Caco-2 (cell line): ENCODE measurements around the gene CLDN20. TPM values are rescaled to one million over a fixed set of nuclear protein-coding genes. Genes with fewer than 3 reads are reported as not detected.
A peak's percentile ranks its signal among the peaks of the same experiment; 100 is the strongest.
"Not testable (repeated sequence)": the region's sequence is repeated elsewhere in the genome, so short reads cannot be mapped to it uniquely, and the experiment has no call there.

Experiments
- BruUV-seq: library from RNA; stranded (reverse); fragments of 400-500 nt; replicated peaks from 2 replicates; lab custom pipeline; 2021; lab: Mats Ljungman, UMichigan
- CTCF ChIA-PET: fragments of 300-600 bp; sonication (Branson Sonifier 250); formaldehyde crosslinking; loops from one replicate; lab custom pipeline; 2022; ENCODE audit warnings: antibody characterized with exemption; lab: Charles Lee
- POLR2A ChIA-PET: fragments of 300-600 bp; sonication (Branson Sonifier 250); formaldehyde crosslinking; loops from one replicate; lab custom pipeline; 2022; ENCODE audit warnings: antibody characterized with exemption; lab: Charles Lee
- DNase-seq, 2 experiments: peaks; one replicate each; pipeline versions ENCODE4 v3.0.0 to v3.0.0-alpha.2; 2020 to 2022
- H3K27me3 ChIP-seq: replicated peaks from 2 replicates; pipeline ENCODE4 v1.6.0; 2011; ENCODE audit warnings: low read length; ENCODE audit not compliant: control insufficient read depth, insufficient read depth
- H3K36me3 ChIP-seq: 2 replicates; pipeline ENCODE4 v1.5.1; 2011; ENCODE audit warnings: low read length; ENCODE audit not compliant: control insufficient read depth, insufficient read depth
- H3K4me1 ChIP-seq: fragments of 250-450 bp; sonication (Bioruptor Pico); 2 replicates; pipeline ENCODE4 v1.5.1; 2020; ENCODE audit warnings: mild to moderate bottlenecking
- H3K4me3 ChIP-seq: 2 replicates; pipeline ENCODE4 v1.5.1; 2011; ENCODE audit warnings: low read depth, mild to moderate bottlenecking, control low read depth, low read length
- H3K9me3 ChIP-seq: fragments of 250-450 bp; sonication (Bioruptor Pico); 2 replicates; pipeline ENCODE4 v1.5.1; 2020; ENCODE audit warnings: mild to moderate bottlenecking, moderate library complexity
- H3K27ac Mint-ChIP-seq: one replicate; pipeline ENCODE4 v1.8.0; 2022; ENCODE audit warnings: mixed read lengths; ENCODE audit not compliant: unreplicated experiment
- H3K27me3 Mint-ChIP-seq: one replicate; pipeline ENCODE4 v1.8.0; 2022; ENCODE audit warnings: mixed read lengths; ENCODE audit not compliant: insufficient read depth, unreplicated experiment
- H3K36me3 Mint-ChIP-seq: one replicate; pipeline ENCODE4 v1.8.0; 2022; ENCODE audit warnings: mild to moderate bottlenecking, mixed read lengths; ENCODE audit not compliant: insufficient read depth, unreplicated experiment
- H3K4me1 Mint-ChIP-seq: one replicate; pipeline ENCODE4 v1.8.0; 2022; ENCODE audit warnings: low read depth, mixed read lengths; ENCODE audit not compliant: unreplicated experiment
- H3K4me3 Mint-ChIP-seq: one replicate; pipeline ENCODE4 v1.8.0; 2022; ENCODE audit warnings: mild to moderate bottlenecking, moderate library complexity, mixed read lengths; ENCODE audit not compliant: unreplicated experiment
- H3K9me3 Mint-ChIP-seq: one replicate; pipeline ENCODE4 v1.8.0; 2022; ENCODE audit warnings: mixed read lengths; ENCODE audit not compliant: unreplicated experiment
- intact Hi-C: fragments of 100-400 bp; cut with micrococcal nuclease; formaldehyde crosslinking; loops from one replicate; pipeline ENCODE4 v1.10.0; 2022; ENCODE audit not compliant: unreplicated experiment
- total RNA-seq: library from RNA; stranded (reverse); gene quantifications from 2 replicates; pipeline ENCODE4 v1.2.3, GENCODE V29; 2022
- TF ChIP-seq, protein P1 (sequence below), 2 experiments: fragments of 200-600 bp in 1 of 2; IDR thresholded peaks; 1 replicate in 1 of 2; 2 replicates in 1 of 2; pipeline versions ENCODE4 v1.5.1 to v1.8.0; 2011 to 2022; ENCODE audit warnings: antibody characterized with exemption in 1 of 2, control low read depth in 1 of 2, inconsistent platforms in 1 of 2, low read depth in 1 of 2, low read length in 1 of 2, mild to moderate bottlenecking in 1 of 2, moderate library complexity in 1 of 2; ENCODE audit not compliant: insufficient read depth in 1 of 2, severe bottlenecking in 1 of 2, unreplicated experiment in 1 of 2

Gene CLDN20
- total RNA-seq, 1 experiment from 2014 or later, result not detected

GRCh38 chr6:155310596-155310995, 46.8 kb downstream of the CLDN20 start:
- POLR2A ChIA-PET, result no interaction called here
- Histone ChIP-seq H3K36me3 (no peaks in the 10 kb centered on the region), H3K27me3 (no peaks in the 10 kb centered on the region), H3K9me3 (no peaks in the 10 kb centered on the region), H3K4me1 (no peaks in the 10 kb centered on the region), H3K4me3 (no peak overlapping the region)
- intact Hi-C loops, result no loop called here
- no TSS peak for BruUV-seq
- no peak overlapping the region for H3K27ac Mint-ChIP-seq
- H3K9me3 Mint-ChIP-seq, result no peaks in the 10 kb centered on the region
- no peak for DNase-seq
- CTCF ChIA-PET, result no interaction called here
- no peak overlapping the region for H3K4me3 Mint-ChIP-seq
- no peaks in the 10 kb centered on the region for H3K27me3 Mint-ChIP-seq
- TF ChIP-seq, protein P1, sequence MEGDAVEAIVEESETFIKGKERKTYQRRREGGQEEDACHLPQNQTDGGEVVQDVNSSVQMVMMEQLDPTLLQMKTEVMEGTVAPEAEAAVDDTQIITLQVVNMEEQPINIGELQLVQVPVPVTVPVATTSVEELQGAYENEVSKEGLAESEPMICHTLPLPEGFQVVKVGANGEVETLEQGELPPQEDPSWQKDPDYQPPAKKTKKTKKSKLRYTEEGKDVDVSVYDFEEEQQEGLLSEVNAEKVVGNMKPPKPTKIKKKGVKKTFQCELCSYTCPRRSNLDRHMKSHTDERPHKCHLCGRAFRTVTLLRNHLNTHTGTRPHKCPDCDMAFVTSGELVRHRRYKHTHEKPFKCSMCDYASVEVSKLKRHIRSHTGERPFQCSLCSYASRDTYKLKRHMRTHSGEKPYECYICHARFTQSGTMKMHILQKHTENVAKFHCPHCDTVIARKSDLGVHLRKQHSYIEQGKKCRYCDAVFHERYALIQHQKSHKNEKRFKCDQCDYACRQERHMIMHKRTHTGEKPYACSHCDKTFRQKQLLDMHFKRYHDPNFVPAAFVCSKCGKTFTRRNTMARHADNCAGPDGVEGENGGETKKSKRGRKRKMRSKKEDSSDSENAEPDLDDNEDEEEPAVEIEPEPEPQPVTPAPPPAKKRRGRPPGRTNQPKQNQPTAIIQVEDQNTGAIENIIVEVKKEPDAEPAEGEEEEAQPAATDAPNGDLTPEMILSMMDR (IDR thresholded peaks at IDR 0.05; ENCODE audit: insufficient read depth in 1 of 2, low read depth in 1 of 2, low read length in 1 of 2, severe bottlenecking in 1 of 2, unreplicated experiment in 1 of 2), result no peak
- H3K4me1 Mint-ChIP-seq, result peaks cover 5% of the 10 kb centered on the region
- H3K36me3 Mint-ChIP-seq, result peaks cover 53% of the 10 kb centered on the region

DNA sequence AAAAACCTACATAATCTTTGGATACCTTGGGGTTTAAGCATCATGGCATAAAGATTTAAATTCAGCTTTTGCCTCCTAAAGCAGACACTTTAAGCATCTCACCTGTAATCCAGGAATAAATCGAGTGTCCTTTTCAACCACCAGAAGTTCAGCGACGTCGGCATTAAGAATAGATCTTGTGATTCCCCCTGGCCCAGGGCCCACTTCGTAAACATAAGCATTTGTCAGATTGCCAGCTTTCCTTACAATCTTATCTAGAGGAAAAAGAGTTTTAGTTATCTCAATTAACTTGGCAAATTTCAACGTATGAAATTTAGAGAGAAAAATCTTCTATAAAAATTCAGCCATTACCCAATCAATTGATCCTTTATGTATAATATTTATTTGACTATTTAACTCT, 47.3 kb downstream of the CLDN20 start:
- H3K36me3 Mint-ChIP-seq, result peaks cover 53% of the 10 kb centered on the region
- no TSS peak for BruUV-seq
- TF ChIP-seq, protein P1 (IDR thresholded peaks at IDR 0.05; ENCODE audit: insufficient read depth in 1 of 2, low read depth in 1 of 2, low read length in 1 of 2, severe bottlenecking in 1 of 2, unreplicated experiment in 1 of 2), result no peak
- Histone ChIP-seq H3K4me3 (no peak overlapping the region), H3K27me3 (no peaks in the 10 kb centered on the region), H3K4me1 (no peaks in the 10 kb centered on the region), H3K36me3 (no peaks in the 10 kb centered on the region), H3K9me3 (no peaks in the 10 kb centered on the region)
- POLR2A ChIA-PET, result no interaction called here
- intact Hi-C loops, result no loop called here
- no peak overlapping the region for H3K27ac Mint-ChIP-seq
- peaks cover 5% of the 10 kb centered on the region for H3K4me1 Mint-ChIP-seq
- H3K27me3 Mint-ChIP-seq, result no peaks in the 10 kb centered on the region
- no peak for DNase-seq
- CTCF ChIA-PET, result no interaction called here
- no peak overlapping the region for H3K4me3 Mint-ChIP-seq
- H3K9me3 Mint-ChIP-seq, result no peaks in the 10 kb centered on the region

GRCh38 chr6:155311583-155311982, 47.8 kb downstream of the CLDN20 start:
- ChIA-PET CTCF (no interaction called here), POLR2A (no interaction called here)
- BruUV-seq, result no TSS peak

GRCh38 chr6:155312950-155313349, 49.1 kb downstream of the CLDN20 start:
- H3K27me3 Mint-ChIP-seq, BruUV-seq, DNase-seq, H3K9me3 ChIP-seq, H3K27me3 ChIP-seq, H3K4me1 Mint-ChIP-seq, H3K4me1 ChIP-seq, H3K27ac Mint-ChIP-seq, H3K36me3 ChIP-seq, intact Hi-C loops, H3K9me3 Mint-ChIP-seq: not testable (repeated sequence)
- H3K4me3 Mint-ChIP-seq, result peak overlapping the region; percentile 89
- CTCF ChIA-PET, result interaction anchor here (0.6 kb wide), 1 partner anchor 25 kb away, joined by 3 read pairs; no protein-coding TSS in a partner anchor
- POLR2A ChIA-PET, result interaction anchor here (0.7 kb wide), 1 partner anchor 48 kb away, joined by 3 read pairs; no protein-coding TSS in a partner anchor
- H3K4me3 ChIP-seq, result peak overlapping the region; percentile 70
- peaks cover 53% of the 10 kb centered on the region for H3K36me3 Mint-ChIP-seq

More at GRCh38 chr6:155311583-155311982, 47.8 kb downstream of the CLDN20 start:
- H3K4me3 Mint-ChIP-seq, result no peak overlapping the region
- H3K4me1 ChIP-seq, result no peaks in the 10 kb centered on the region
- H3K4me1 Mint-ChIP-seq, result peaks cover 5% of the 10 kb centered on the region
- no peaks in the 10 kb centered on the region for H3K9me3 ChIP-seq
- no peaks in the 10 kb centered on the region for H3K27me3 ChIP-seq
- H3K27me3 Mint-ChIP-seq, result no peaks in the 10 kb centered on the region
- peaks cover 53% of the 10 kb centered on the region for H3K36me3 Mint-ChIP-seq
- H3K36me3 ChIP-seq, result no peaks in the 10 kb centered on the region
- intact Hi-C loops, result no loop called here
- no peak overlapping the region for H3K27ac Mint-ChIP-seq
- no peak overlapping the region for H3K4me3 ChIP-seq
- TF ChIP-seq, protein P1 (IDR thresholded peaks at IDR 0.05; ENCODE audit: insufficient read depth in 1 of 2, low read depth in 1 of 2, low read length in 1 of 2, severe bottlenecking in 1 of 2, unreplicated experiment in 1 of 2), result no peak
- no peaks in the 10 kb centered on the region for H3K9me3 Mint-ChIP-seq
- DNase-seq, result no peak
